Neural progenitor cell (in vitro differentiated cells): Measurements from ENCODE around the gene GRM3. TPM values are rescaled to one million over a fixed set of nuclear protein-coding genes. Genes with fewer than 3 reads are reported as not detected.

ENCODE experiments used
- DNase-seq: peaks from one replicate; pipeline ENCODE4 v3.0.0-alpha.2; 2016; ENCODE audit warnings: low spot score
- H2AFZ ChIP-seq: fragments of 200-600 bp; sonication (generic); replicated peaks from 2 replicates; pipeline ENCODE4 v1.6.1; 2016; ENCODE audit warnings: antibody characterized with exemption
- H3F3A ChIP-seq: fragments of 200-600 bp; sonication (generic); 2 replicates; pipeline ENCODE4 v1.6.1; 2016; ENCODE audit warnings: antibody characterized with exemption, low read depth
- H3K27ac ChIP-seq: fragments of 200-600 bp; sonication (generic); 2 replicates; pipeline ENCODE4 v1.5.1; 2016; ENCODE audit warnings: mild to moderate bottlenecking
- H3K27me3 ChIP-seq: fragments of 200-600 bp; sonication (generic); 2 replicates; pipeline ENCODE4 v1.6.1; 2016; ENCODE audit warnings: mild to moderate bottlenecking, moderate library complexity
- H3K36me3 ChIP-seq: fragments of 200-600 bp; sonication (generic); 2 replicates; pipeline ENCODE4 v1.5.1; 2016
- H3K4me1 ChIP-seq: fragments of 200-600 bp; sonication (generic); 2 replicates; pipeline ENCODE4 v1.6.1; 2016; ENCODE audit warnings: mixed run types
- H3K4me2 ChIP-seq: fragments of 200-600 bp; sonication (generic); 2 replicates; pipeline ENCODE4 v1.6.1; 2016
- H3K4me3 ChIP-seq: fragments of 200-600 bp; sonication (generic); 2 replicates; pipeline ENCODE4 v1.5.1; 2016
- H3K79me2 ChIP-seq: fragments of 200-600 bp; sonication (generic); 2 replicates; pipeline ENCODE4 v1.6.1; 2016; ENCODE audit warnings: low read depth
- H3K9ac ChIP-seq: fragments of 200-600 bp; sonication (generic); 2 replicates; pipeline ENCODE4 v1.6.1; 2016
- H3K9me3 ChIP-seq: fragments of 200-600 bp; sonication (generic); 2 replicates; pipeline ENCODE4 v1.5.1; 2016; ENCODE audit warnings: low read depth
- H4K20me1 ChIP-seq: fragments of 200-600 bp; sonication (generic); 2 replicates; pipeline ENCODE4 v1.6.1; 2016; ENCODE audit warnings: low read depth
- H3K27ac Mint-ChIP-seq: 3 replicates; pipeline ENCODE4 v1.8.0; 2021; ENCODE audit warnings: mixed read lengths
- H3K27me3 Mint-ChIP-seq: 2 replicates; pipeline ENCODE4 v1.8.0; 2022; ENCODE audit warnings: low read depth, mild to moderate bottlenecking, inconsistent platforms, moderate library complexity, mixed read lengths; ENCODE audit not compliant: insufficient read depth
- H3K36me3 Mint-ChIP-seq: 3 replicates; pipeline ENCODE4 v1.8.0; 2021; ENCODE audit warnings: mixed read lengths
- H3K4me1 Mint-ChIP-seq: 3 replicates; pipeline ENCODE4 v1.8.0; 2021; ENCODE audit warnings: mixed read lengths
- H3K4me3 Mint-ChIP-seq: 3 replicates; pipeline ENCODE4 v1.8.0; 2021; ENCODE audit warnings: mild to moderate bottlenecking, moderate library complexity, mixed read lengths
- H3K9me3 Mint-ChIP-seq: 3 replicates; pipeline ENCODE4 v1.8.0; 2020; ENCODE audit warnings: mixed read lengths
- CTCF ChIP-seq: fragments of 200-600 bp; sonication (generic); IDR thresholded peaks from 2 replicates; pipeline ENCODE4 v1.5.1; 2017; ENCODE audit warnings: antibody characterized with exemption, mild to moderate bottlenecking
- EZH2 ChIP-seq: fragments of 200-600 bp; sonication (generic); IDR thresholded peaks from 2 replicates; pipeline ENCODE4 v1.6.1; 2017; ENCODE audit warnings: antibody characterized with exemption, mild to moderate bottlenecking, moderate library complexity
- EZH2phosphoT487 ChIP-seq: fragments of 200-600 bp; sonication (generic); IDR thresholded peaks from 2 replicates; pipeline ENCODE4 v1.6.1; 2017; ENCODE audit warnings: antibody characterized with exemption
- total RNA-seq: library from RNA; depleted of rRNA; stranded (reverse); fragments of >200 nt; gene quantifications from 2 replicates; pipeline ENCODE4 v1.2.3, GENCODE V29; 2015; ENCODE audit warnings: low replicate concordance

GRM3 gene
- 13.6 and 22.2 TPM in 2 replicates for total RNA-seq

GRCh38 chr7:86643561-86644281 is at the start of gene GRM3:
GRM3 (plus strand) TSS chr7:86643909; CDS start chr7:86765146, 121,237 bp downstream.
- Mint-ChIP-seq H3K27ac (peak within 1 kb of the TSS; percentile 81), H3K4me1 (peaks cover 30% of the 10 kb centered on the region), H3K9me3 (no peaks in the 10 kb centered on the region), H3K36me3 (no peaks in the 10 kb centered on the region), H3K4me3 (peak within 1 kb of the TSS; percentile 99), H3K27me3 (no peaks in the 10 kb centered on the region)
- Histone ChIP-seq H4K20me1 (no peaks in the 10 kb centered on the region), H3K27me3 (no peaks in the 10 kb centered on the region), H3K27ac (peak within 1 kb of the TSS; percentile 34), H2AFZ (peak within 1 kb of the TSS; percentile 99), H3K36me3 (no peaks in the 10 kb centered on the region), H3K9ac (no peak within 1 kb of the TSS), H3K79me2 (no peaks in the 10 kb centered on the region), H3K4me2 (peak within 1 kb of the TSS; percentile 91), H3F3A (peaks cover 31% of the 10 kb centered on the region), H3K9me3 (no peaks in the 10 kb centered on the region), H3K4me1 (peaks cover 38% of the 10 kb centered on the region), H3K4me3 (peak within 1 kb of the TSS; percentile 79)
- TF ChIP-seq CTCF, result no peak
- no peak for TF ChIP-seq EZH2phosphoT487
- no peak for TF ChIP-seq EZH2
- DNase-seq, result peak; percentile 96

DNA sequence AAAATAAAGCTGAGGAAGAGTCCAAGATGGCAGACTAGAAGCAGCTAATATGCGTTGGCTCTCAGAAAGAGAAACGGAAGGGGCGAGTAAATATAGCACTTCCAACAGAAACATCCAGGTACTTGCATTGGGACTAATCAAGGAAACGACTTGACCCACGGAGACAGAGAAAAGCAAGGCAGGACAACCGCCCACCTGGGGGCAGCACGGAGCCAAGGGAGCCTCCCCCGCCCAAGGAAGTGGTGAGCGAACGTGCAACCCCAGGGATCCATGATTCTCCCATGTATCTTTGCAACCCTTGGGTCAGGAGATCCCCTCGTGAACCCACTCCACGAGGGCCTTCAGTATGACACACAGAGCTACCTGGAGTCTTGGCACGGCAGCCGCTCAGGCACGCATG is 45.4 kb upstream of the GRM3 start:
- H3K4me1 Mint-ChIP-seq, result no peaks in the 10 kb centered on the region
- H3K9me3 Mint-ChIP-seq, result peaks cover 8% of the 10 kb centered on the region
- H3K4me3 Mint-ChIP-seq, result no peak overlapping the region
- H3K79me2 ChIP-seq, result no peaks in the 10 kb centered on the region
- no peaks in the 10 kb centered on the region for H3K36me3 ChIP-seq
- TF ChIP-seq CTCF (peak; percentile 62), EZH2 (no peak), EZH2phosphoT487 (no peak)
- no peak overlapping the region for H3K27ac Mint-ChIP-seq
- H3K36me3 Mint-ChIP-seq, result no peaks in the 10 kb centered on the region
- H3K27me3 Mint-ChIP-seq, result peaks cover 3% of the 10 kb centered on the region
- H3K4me2 ChIP-seq, result no peak overlapping the region
- no peaks in the 10 kb centered on the region for H4K20me1 ChIP-seq
- H3K27ac ChIP-seq, result no peak overlapping the region
- no peaks in the 10 kb centered on the region for H3K9me3 ChIP-seq
- no peaks in the 10 kb centered on the region for H3F3A ChIP-seq
- DNase-seq, result peak; percentile 64
- no peak overlapping the region for H3K4me3 ChIP-seq
- no peaks in the 10 kb centered on the region for H3K4me1 ChIP-seq
- H3K9ac ChIP-seq, result no peak overlapping the region
- H3K27me3 ChIP-seq, result no peaks in the 10 kb centered on the region
- peak overlapping the region; percentile 74 for H2AFZ ChIP-seq

- Mint-ChIP-seq H3K27me3 (peaks cover 3% of the 10 kb centered on the region), H3K27ac (no peak overlapping the region), H3K4me3 (no peak overlapping the region), H3K36me3 (no peaks in the 10 kb centered on the region), H3K4me1 (no peaks in the 10 kb centered on the region), H3K9me3 (peaks cover 8% of the 10 kb centered on the region)
- Histone ChIP-seq H3K27ac (no peak overlapping the region), H3K4me1 (no peaks in the 10 kb centered on the region), H3K36me3 (no peaks in the 10 kb centered on the region), H3K4me3 (no peak overlapping the region), H2AFZ (peak overlapping the region; percentile 74), H3K9me3 (no peaks in the 10 kb centered on the region), H4K20me1 (no peaks in the 10 kb centered on the region), H3K27me3 (no peaks in the 10 kb centered on the region), H3F3A (no peaks in the 10 kb centered on the region), H3K4me2 (no peak overlapping the region), H3K9ac (no peak overlapping the region), H3K79me2 (no peaks in the 10 kb centered on the region)
- TF ChIP-seq EZH2phosphoT487 (no peak), CTCF (no peak), EZH2 (no peak)
- no peak for DNase-seq
Measured at GRCh38 chr7:86598721-86599120, 45.0 kb upstream of the GRM3 start.
